Myocyte (in vitro differentiated cells): ENCODE data around the gene DUSP1. TPM values are rescaled to one million over a fixed set of nuclear protein-coding genes. Genes with fewer than 3 reads are reported as not detected.
A peak's percentile ranks its signal among the peaks of the same experiment; 100 is the strongest.

Source experiments
- DNase-seq: peaks from one replicate; pipeline ENCODE4 v3.0.0-alpha.2; 2012; ENCODE audit warnings: low read depth
- total RNA-seq: library from RNA; depleted of rRNA; stranded (reverse); fragments of >200 nt; gene quantifications from 2 replicates; pipeline ENCODE4 v1.2.3, GENCODE V29; 2014

Gene DUSP1
- total RNA-seq, 1 donor from 2014 or later, result 127 TPM

DNA sequence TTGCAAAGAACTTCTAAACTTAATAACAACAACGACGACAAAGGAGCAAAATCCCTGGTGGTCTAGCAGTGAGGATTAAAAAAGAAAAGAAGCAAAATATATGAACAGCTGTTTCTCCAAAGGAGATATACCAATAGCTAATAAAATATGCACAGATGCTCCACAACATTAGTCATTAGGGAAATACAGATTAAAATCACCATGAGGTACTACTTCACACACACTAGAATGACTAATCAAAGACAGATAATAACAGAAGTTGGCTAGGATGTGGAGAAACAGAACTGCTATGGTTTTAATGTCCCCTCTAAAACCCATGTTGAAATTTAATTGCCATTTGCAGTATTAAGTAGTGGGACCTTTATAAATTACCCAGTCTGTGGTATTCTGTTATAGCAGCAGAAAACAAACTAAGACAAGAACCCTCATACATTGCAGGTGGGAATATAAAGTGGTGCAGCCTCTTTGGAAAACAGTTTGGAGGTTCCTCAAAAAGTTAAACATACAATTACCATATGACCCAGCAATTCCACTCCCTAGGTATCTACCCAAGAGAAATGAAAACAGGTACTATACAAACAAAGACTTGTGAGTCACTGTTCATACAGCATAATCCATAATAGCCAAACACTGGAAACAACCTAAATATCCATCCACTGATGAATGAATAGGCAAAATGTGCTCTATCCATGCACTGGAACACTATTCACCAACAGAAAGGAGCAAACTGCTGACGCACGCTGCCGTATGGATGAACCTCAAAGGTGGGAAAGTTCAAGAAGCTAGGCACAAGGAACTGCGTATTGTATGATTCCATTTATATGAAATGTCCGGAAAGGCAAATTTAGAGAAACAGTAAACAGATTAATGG is 11.4 kb upstream of the DUSP1 start:
- no peak for DNase-seq

- DNase-seq, result no peak
Observed at GRCh38 chr5:172779691-172780341, 8.8 kb upstream of the DUSP1 start.

GRCh38 chr5:172777881-172778814 is 7.2 kb upstream of the DUSP1 start:
- peak; percentile 68 for DNase-seq

GRCh38 chr5:172776235-172776594 is 5.2 kb upstream of the DUSP1 start:
- DNase-seq, result no peak

GRCh38 chr5:172775326-172776234 is 4.6 kb upstream of the DUSP1 start:
- peak; percentile 19 for DNase-seq

DNA sequence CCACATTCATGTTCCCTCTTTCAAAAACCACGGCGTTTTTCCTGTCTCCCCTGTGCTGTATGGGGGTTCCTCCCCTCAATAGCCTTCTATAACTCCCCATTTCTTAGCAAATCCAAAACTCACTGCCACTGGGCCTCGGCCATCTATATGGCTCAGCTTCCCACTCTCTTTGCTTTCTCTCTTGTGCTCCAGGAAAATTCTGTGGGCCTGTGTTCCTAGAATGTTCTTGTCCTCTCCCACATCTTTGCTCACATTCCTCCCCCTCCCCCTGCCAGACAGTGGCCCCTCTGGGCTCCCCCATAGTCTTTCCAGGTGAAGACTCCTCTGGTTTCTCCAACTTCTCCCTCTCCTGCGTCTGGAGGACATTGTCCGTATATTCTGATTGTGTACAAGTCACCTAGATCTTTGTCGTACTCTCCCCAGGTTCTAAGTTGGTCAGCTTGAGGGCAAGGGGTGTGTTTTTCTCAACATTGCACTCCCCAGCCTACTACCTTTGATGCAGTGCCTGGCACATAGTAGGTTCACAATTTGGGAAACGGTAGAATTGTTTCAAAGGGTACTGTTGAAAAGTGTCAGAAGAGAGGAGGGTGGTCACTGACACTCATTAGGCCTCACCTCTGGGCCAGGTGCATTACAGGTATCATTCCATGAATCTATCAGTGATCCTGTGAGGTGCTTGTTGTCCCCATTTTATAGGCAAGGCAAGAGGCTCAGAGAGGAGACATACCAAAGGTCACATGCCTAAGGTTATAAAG is 3.7 kb upstream of the DUSP1 start:
- DNase-seq, result no peak

GRCh38 chr5:172773481-172774469 is 2.8 kb upstream of the DUSP1 start:
- DNase-seq, result peak; percentile 62

DNA sequence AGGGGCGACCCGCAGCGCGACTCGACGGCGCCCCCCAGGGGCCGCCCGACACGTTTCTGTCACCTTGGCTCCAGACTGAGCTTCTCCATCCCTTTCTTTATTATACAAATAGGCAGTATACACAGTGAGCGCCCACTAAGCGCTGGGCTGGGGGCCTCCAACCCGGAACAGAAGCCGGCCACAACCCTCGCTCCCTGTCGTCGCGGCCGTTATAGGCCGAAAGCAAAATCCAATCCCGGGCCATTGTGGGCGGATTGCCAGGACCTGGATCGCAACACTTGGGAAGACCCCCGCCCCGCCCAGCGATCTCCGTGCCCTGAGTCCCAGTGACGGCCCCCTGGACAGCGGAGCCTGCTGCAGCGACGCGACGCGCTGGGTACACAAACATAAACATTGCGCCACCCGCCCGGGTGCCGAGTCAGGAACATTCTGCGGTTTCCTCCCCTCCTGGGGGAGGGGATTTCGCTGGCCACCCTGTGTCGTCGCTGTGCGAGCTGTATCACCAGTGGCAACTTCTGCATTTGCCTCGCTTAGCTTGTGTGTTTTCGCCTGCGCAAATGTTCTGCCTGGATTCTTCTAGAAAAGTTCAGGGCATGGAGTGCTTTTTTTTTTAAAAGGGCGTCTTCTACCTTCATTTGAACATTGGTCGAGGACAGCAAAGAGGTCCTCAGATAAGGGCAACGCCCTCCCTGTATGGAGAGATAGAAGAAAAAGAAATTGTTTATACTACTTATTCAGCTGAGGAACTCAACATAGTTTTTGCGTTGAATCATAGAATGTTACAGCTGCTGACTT is 1.3 kb upstream of the DUSP1 start:
- DNase-seq, result peak; percentile 88

DNA sequence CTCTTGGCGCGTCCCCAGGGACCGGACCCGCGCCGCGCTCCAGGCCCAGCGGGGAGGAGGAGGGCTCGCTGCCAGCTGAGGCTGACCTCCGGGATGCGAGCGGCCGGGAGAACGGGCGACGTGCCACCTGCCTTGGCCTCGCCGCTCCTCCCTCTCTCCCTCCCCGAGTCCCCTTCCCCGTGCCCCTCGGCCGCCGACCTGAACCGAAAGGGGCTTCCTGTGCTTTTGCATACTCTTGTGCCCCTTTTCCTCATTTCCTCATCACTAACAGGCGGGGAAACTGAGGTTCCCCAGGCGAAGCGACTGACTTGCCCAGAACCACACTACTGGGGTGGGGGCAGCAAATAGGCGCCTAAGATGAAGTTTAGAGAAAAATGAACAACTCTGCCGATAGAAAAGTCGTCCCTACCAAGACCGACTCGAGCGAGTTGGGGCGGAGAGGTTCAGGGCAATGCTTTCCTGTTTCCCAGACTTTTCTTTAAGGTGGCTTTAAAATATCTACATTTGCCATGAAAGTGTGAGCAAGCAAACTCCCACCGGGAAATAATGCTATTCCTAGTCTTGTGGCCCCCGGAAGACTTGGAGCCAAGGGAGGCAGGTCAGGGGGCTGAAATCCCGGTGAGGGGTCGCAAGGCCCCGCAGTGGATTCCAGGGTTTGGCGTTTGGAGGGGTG is 580 bp upstream of the DUSP1 start:
- DNase-seq, result no peak

- DNase-seq, result no peak
Observed at GRCh38 chr5:172770374-172770674, 671 bp downstream of the DUSP1 start.

- DNase-seq, result peak; percentile 53
Observed at GRCh38 chr5:172769616-172770373, 1.2 kb downstream of the DUSP1 start.

GRCh38 chr5:172769342-172769615 is 1.7 kb downstream of the DUSP1 start:
- DNase-seq, result peak; percentile 40

- DNase-seq, result peak; percentile 60
Observed at GRCh38 chr5:172768573-172769341, 2.2 kb downstream of the DUSP1 start.

GRCh38 chr5:172768098-172768572 is 2.9 kb downstream of the DUSP1 start:
- DNase-seq, result no peak

DNA sequence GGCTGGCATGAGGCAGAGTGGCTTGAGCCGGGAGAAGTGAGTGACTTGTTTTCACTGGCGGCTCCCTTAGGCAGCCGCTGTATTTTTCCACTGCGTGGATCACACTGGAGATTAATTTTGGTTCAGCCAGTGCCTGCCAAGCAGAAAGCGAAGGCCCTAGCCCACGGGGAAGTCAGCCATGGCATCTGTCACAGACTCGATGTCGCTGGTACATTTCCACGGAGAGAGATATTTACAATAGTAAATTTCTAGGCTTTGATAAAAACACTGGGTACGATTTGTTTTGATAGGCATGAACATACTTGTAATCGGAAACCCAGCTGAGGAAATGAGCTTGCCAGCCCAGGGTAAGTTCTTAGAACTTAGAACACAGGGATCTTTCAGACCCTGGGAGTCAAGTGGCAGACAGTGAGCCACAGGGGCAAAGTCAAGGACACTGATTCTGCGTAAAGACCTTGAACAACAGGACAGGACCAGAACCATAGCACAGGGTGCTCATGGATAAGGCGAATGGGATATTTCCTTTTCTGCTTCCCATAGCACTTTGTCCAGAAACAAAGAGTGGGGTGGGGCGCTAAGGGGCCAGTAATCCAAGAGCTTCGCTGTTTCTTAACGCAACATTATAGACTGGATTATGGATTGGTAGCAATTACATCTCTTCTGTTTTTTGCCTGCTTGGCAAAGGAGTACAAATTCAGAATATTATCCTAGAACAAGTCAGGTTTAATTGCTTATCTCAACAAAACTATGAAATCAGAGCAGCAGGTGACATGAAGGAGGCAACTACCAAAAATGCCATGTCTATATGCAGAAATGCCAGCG is 4.5 kb downstream of the DUSP1 start:
- peak; percentile 88 for DNase-seq
